Duodenal mucosa (tissue), 2 donors: ENCODE measurements around the gene XIRP1.

Experiments used
- H3K27ac ChIP-seq: one replicate; pipeline ENCODE4 v1.7.0; 2013; ENCODE audit warnings: low read depth, low read length
- H3K27me3 ChIP-seq, 2 donors: one replicate each; pipeline ENCODE4 v1.7.0; 2013; ENCODE audit warnings: low read length in 2 of 2, control low read depth in 1 of 2; ENCODE audit not compliant: insufficient read depth in 2 of 2, control insufficient read depth in 1 of 2
- H3K36me3 ChIP-seq, 2 donors: one replicate each; pipeline ENCODE4 v1.7.0; 2013; ENCODE audit warnings: low read length in 2 of 2, control low read depth in 1 of 2; ENCODE audit not compliant: insufficient read depth in 2 of 2, control insufficient read depth in 1 of 2
- H3K4me1 ChIP-seq, 2 donors: one replicate each; pipeline ENCODE4 v1.7.0; 2013; ENCODE audit warnings: low read length in 2 of 2, control low read depth in 1 of 2; ENCODE audit not compliant: insufficient read depth in 2 of 2, control insufficient read depth in 1 of 2
- H3K4me3 ChIP-seq, 2 donors: one replicate each; pipeline ENCODE4 v1.7.0; 2013; ENCODE audit warnings: low read length in 2 of 2, low read depth in 1 of 2
- H3K9ac ChIP-seq, 2 donors: one replicate each; pipeline ENCODE4 v1.7.0; 2013; ENCODE audit warnings: low read length in 2 of 2, low read depth in 1 of 2
- H3K9me3 ChIP-seq, 2 donors: one replicate each; pipeline ENCODE4 v1.7.0; 2013; ENCODE audit warnings: low read length in 2 of 2, control low read depth in 1 of 2; ENCODE audit not compliant: control insufficient read depth in 1 of 2

Gene XIRP1

GRCh38 chr3:39137991-39138803, 54.2 kb downstream of the XIRP1 start:
- Histone ChIP-seq H3K36me3 (peaks cover 9 to 11% of the 10 kb centered on the region in 2 donors), H3K27me3 (no peaks in the 10 kb centered on the region), H3K9me3 (no peaks in the 10 kb centered on the region), H3K4me3 (no peak overlapping the region), H3K27ac (no peak overlapping the region), H3K4me1 (peaks cover 29 to 40% of the 10 kb centered on the region in 2 donors), H3K9ac (no peak overlapping the region)

- peaks cover 23 to 33% of the 10 kb centered on the region in 2 donors for H3K4me1 ChIP-seq
- peaks cover 2 to 3% of the 10 kb centered on the region in 2 donors for H3K36me3 ChIP-seq
These were observed 54.9 kb downstream of the XIRP1 start for GRCh38 chr3:39137435-39137936.

GRCh38 chr3:39136533-39137434, 55.6 kb downstream of the XIRP1 start:
- Histone ChIP-seq H3K4me3 (no peak overlapping the region), H3K9me3 (no peaks in the 10 kb centered on the region), H3K27me3 (no peaks in the 10 kb centered on the region), H3K4me1 (peaks cover 16 to 26% of the 10 kb centered on the region in 2 donors), H3K9ac (no peak overlapping the region), H3K27ac (no peak overlapping the region), H3K36me3 (peaks cover 0 to 3% of the 10 kb centered on the region in 2 donors)

More at GRCh38 chr3:39137435-39137936, 54.9 kb downstream of the XIRP1 start:
- Histone ChIP-seq H3K27ac (no peak overlapping the region), H3K4me3 (no peak overlapping the region), H3K27me3 (no peaks in the 10 kb centered on the region), H3K9me3 (no peaks in the 10 kb centered on the region), H3K9ac (no peak overlapping the region)

GRCh38 chr3:39135170-39135805, 57.1 kb downstream of the XIRP1 start:
- peaks cover 0 to 3% of the 10 kb centered on the region in 2 donors for H3K36me3 ChIP-seq
- H3K9me3 ChIP-seq = no peaks in the 10 kb centered on the region
- H3K4me1 ChIP-seq = peaks cover 2 to 11% of the 10 kb centered on the region in 2 donors
- no peaks in the 10 kb centered on the region for H3K27me3 ChIP-seq
- H3K9ac ChIP-seq = no peak overlapping the region
- no peak overlapping the region for H3K27ac ChIP-seq
- no peak overlapping the region for H3K4me3 ChIP-seq

GRCh38 chr3:39134305-39134704, 58.1 kb downstream of the XIRP1 start:
- H3K4me1 ChIP-seq = peaks cover 0 to 7% of the 10 kb centered on the region in 2 donors
- no peak overlapping the region for H3K9ac ChIP-seq
- H3K9me3 ChIP-seq = no peaks in the 10 kb centered on the region
- peaks cover 0 to 3% of the 10 kb centered on the region in 2 donors for H3K36me3 ChIP-seq
- H3K4me3 ChIP-seq = no peak overlapping the region
- no peaks in the 10 kb centered on the region for H3K27me3 ChIP-seq
- H3K27ac ChIP-seq = no peak overlapping the region

GRCh38 chr3:39133822-39134221, 58.6 kb downstream of the XIRP1 start:
- Histone ChIP-seq H3K27me3 (no peaks in the 10 kb centered on the region), H3K4me1 (peaks cover 0 to 7% of the 10 kb centered on the region in 2 donors), H3K9ac (no peak overlapping the region), H3K27ac (no peak overlapping the region), H3K36me3 (peaks cover 0 to 3% of the 10 kb centered on the region in 2 donors), H3K4me3 (no peak overlapping the region), H3K9me3 (no peaks in the 10 kb centered on the region)
